K562 (cell line): Measurements from ENCODE around the gene ANXA2. TPM values are rescaled to one million over a fixed set of nuclear protein-coding genes. Genes with fewer than 3 reads are reported as not detected.

Experiments used
- ATAC-seq: fragments of 200-7000 bp; cut with Tn5 transposase; 3 replicates; pipeline ENCODE4 v1.9.1; 2020; ENCODE audit warnings: moderate library complexity
- BruUV-seq: library from RNA; stranded (reverse); fragments of 400-500 nt; replicated peaks from 2 replicates; lab custom pipeline; 2021; lab: Mats Ljungman, UMichigan
- CTCF ChIA-PET: fragments of 300-600 bp; formaldehyde crosslinking; extraction: SDS; loops from one replicate; lab custom pipeline; 2021; ENCODE audit warnings: low intra/inter-chr PET ratio; lab: Yijun Ruan, JAX
- POLR2A ChIA-PET: fragments of 300-600, 350-650 bp; sonication (Branson Sonifier 250); formaldehyde crosslinking; extraction: SDS; loops from one replicate; lab custom pipeline; 2021; ENCODE audit warnings: antibody characterized with exemption, inconsistent platforms; lab: Yijun Ruan, JAX
- DNase-seq, 4 experiments: peaks; one replicate each; pipeline versions ENCODE4 v3.0.0 to v3.0.0-alpha.2; 2011 to 2018; ENCODE audit warnings: low spot score in 3 of 4, mixed read lengths in 3 of 4; ENCODE audit errors: extremely low read depth in 1 of 4
- FAIRE-seq: peaks from 2 replicates; lab custom pipeline; 2011; peaks lifted over from hg19 to GRCh38; lab: Jason Lieb, UNC
- H2AFZ ChIP-seq: 2 replicates; pipeline ENCODE4 v1.6.0; 2011; ENCODE audit warnings: low read depth, low read length, control low read depth, inconsistent platforms
- H3K27ac ChIP-seq: fragments of 200-600 bp; 3 replicates; pipeline ENCODE4 v1.8.0; 2011; ENCODE audit warnings: low read depth, mild to moderate bottlenecking, control low read depth, inconsistent platforms, low read length, moderate library complexity, mixed read lengths; ENCODE audit errors: extremely low read depth
- H3K27me3 ChIP-seq, 2 experiments: fragments of 300-600 bp in 1 of 2; 2 replicates in 1 of 2; 3 replicates in 1 of 2; pipeline versions ENCODE4 v1.6.0 to v1.8.0; 2011; ENCODE audit warnings: inconsistent platforms in 2 of 2, low read length in 2 of 2, mild to moderate bottlenecking in 1 of 2, mixed read lengths in 1 of 2, moderate library complexity in 1 of 2; ENCODE audit not compliant: control insufficient read depth in 2 of 2, insufficient read depth in 2 of 2
- H3K36me3 ChIP-seq: fragments of 300-600 bp; 3 replicates; pipeline ENCODE4 v1.8.0; 2011; ENCODE audit warnings: mild to moderate bottlenecking, low read length, inconsistent platforms; ENCODE audit not compliant: control insufficient read depth, insufficient read depth
- H3K4me1 ChIP-seq, 2 experiments: fragments of 200-600 bp in 1 of 2; replicated peaks in 1 of 2; 2 replicates in 1 of 2; 3 replicates in 1 of 2; pipeline versions ENCODE4 v1.5.1 to v1.8.0; 2011; ENCODE audit warnings: inconsistent platforms in 2 of 2, low read length in 2 of 2, mild to moderate bottlenecking in 1 of 2, mixed read lengths in 1 of 2, moderate library complexity in 1 of 2; ENCODE audit not compliant: control insufficient read depth in 2 of 2, insufficient read depth in 2 of 2
- H3K4me2 ChIP-seq: 2 replicates; pipeline ENCODE4 v1.6.1; 2011; ENCODE audit warnings: low read length, control low read depth, inconsistent platforms, mixed read lengths; ENCODE audit not compliant: insufficient read depth
- H3K4me3 ChIP-seq: fragments of 200-600 bp; sonication (generic), shearing (Covaris generic); 2 replicates; pipeline ENCODE4 v1.5.1; 2016; ENCODE audit warnings: control low read depth, inconsistent platforms
- H3K79me2 ChIP-seq: fragments of 200-600 bp; 3 replicates; pipeline ENCODE4 v1.8.0; 2011; ENCODE audit warnings: low read length, inconsistent platforms; ENCODE audit not compliant: control insufficient read depth, insufficient read depth
- H3K9ac ChIP-seq, 2 experiments: 2 replicates each; pipeline versions ENCODE4 v1.6.0 to v1.6.1; 2011; ENCODE audit warnings: low read depth in 2 of 2, low read length in 2 of 2, control low read depth in 1 of 2, inconsistent platforms in 1 of 2, mild to moderate bottlenecking in 1 of 2, mixed read lengths in 1 of 2; ENCODE audit not compliant: insufficient read depth in 1 of 2
- H3K9me1 ChIP-seq: one replicate; pipeline ENCODE4 v1.6.0; 2011; ENCODE audit warnings: inconsistent platforms, mild to moderate bottlenecking, low read length, moderate library complexity; ENCODE audit not compliant: control insufficient read depth, insufficient read depth
- H3K9me3 ChIP-seq: replicated peaks from 2 replicates; pipeline ENCODE4 v1.5.1; 2011; ENCODE audit warnings: low read depth, low read length, inconsistent platforms; ENCODE audit not compliant: control insufficient read depth, insufficient read depth
- H4K20me1 ChIP-seq: replicated peaks from 2 replicates; pipeline ENCODE4 v1.6.1; 2011; ENCODE audit warnings: low read length, inconsistent platforms, mixed read lengths; ENCODE audit not compliant: control insufficient read depth, insufficient read depth
- ARID2 ChIP-seq: fragments of 450-650 bp; IDR thresholded peaks from 2 replicates; pipeline ENCODE4 v1.6.1; 2017; ENCODE audit warnings: antibody characterized with exemption, mild to moderate bottlenecking
- CEBPG ChIP-seq, 3 experiments: fragments of 200-800 bp in 1 of 3; sonication (Bioruptor generic) in 1 of 3; sonication (generic) in 1 of 3; formaldehyde crosslinking in 1 of 3; IDR thresholded peaks in 2 of 3; conservative IDR thresholded peaks in 1 of 3; 2 replicates each; pipeline versions ENCODE4 v1.6.1 to v1.8.0; 2016 to 2022; ENCODE audit warnings: missing compliant biosample characterization in 2 of 3, missing genetic modification characterization in 2 of 3, mild to moderate bottlenecking in 1 of 3, missing genetic modification reagents in 1 of 3
- HMGN3 ChIP-seq: IDR thresholded peaks from 2 replicates; pipeline ENCODE4 v1.6.1; 2011; ENCODE audit warnings: borderline replicate concordance, low read depth, mild to moderate bottlenecking, mixed read lengths, low read length; ENCODE audit not compliant: insufficient read length; ENCODE audit errors: extremely low read depth
- JUNB ChIP-seq: fragments of 450-650 bp; formaldehyde crosslinking; conservative IDR thresholded peaks from 2 replicates; pipeline ENCODE4 v1.4.0; 2020; ENCODE audit warnings: mild to moderate bottlenecking
- KDM4B ChIP-seq, 2 experiments: fragments of 450-650 bp in 1 of 2; sonication (generic) in 1 of 2; IDR thresholded peaks; 2 replicates each; pipeline ENCODE4 v1.6.1; 2016 to 2017; ENCODE audit warnings: borderline replicate concordance in 2 of 2, antibody characterized with exemption in 1 of 2, low read depth in 1 of 2, mild to moderate bottlenecking in 1 of 2
- NFIX ChIP-seq: fragments of 250-450 bp; sonication (Bioruptor Pico); IDR thresholded peaks from 2 replicates; pipeline ENCODE4 v1.4.0; 2020; ENCODE audit warnings: low read depth, mild to moderate bottlenecking, moderate library complexity
- ZNF41 ChIP-seq: fragments of 250-450 bp; sonication (Bioruptor Pico); conservative IDR thresholded peaks from 2 replicates; pipeline ENCODE4 v1.4.0; 2020; ENCODE audit warnings: mild to moderate bottlenecking
- WGBS: fragments of 100-300 bp; shearing (Covaris generic); methylation state at CpG from one replicate; pipeline ENCODE4 v1.1.6; 2016; ENCODE audit warnings: low coverage, mixed read lengths; ENCODE audit not compliant: insufficient coverage; ENCODE audit errors: missing lambda C conversion rate; 5-methylcytosine and 5-hydroxymethylcytosine counted together
- in situ Hi-C: fragments of 300-500 bp; cut with MboI; formaldehyde crosslinking; loops from 4 replicates; pipeline ENCODE4 v1.15.0; 2018; ENCODE audit warnings: inconsistent platforms, mixed read lengths
- intact Hi-C: fragments of 100-400 bp; cut with micrococcal nuclease; formaldehyde crosslinking; loops from 2 replicates; pipeline ENCODE4 v1.14.2; 2022
- polyA plus RNA-seq, 8 experiments: library from polyadenylated mRNA; depleted of rRNA in 4 of 8; stranded (reverse) in 5 of 8; unstranded in 3 of 8; fragments of >200 nt; fragmentation: Nextera tagmentation in 2 of 8; fragmentation: Illumina TruSeq in 1 of 8; extraction: Ambion mirVana in 2 of 8; extraction: Trizol in 1 of 8; gene quantifications; 2 replicates each; pipeline versions ENCODE4 v1.2.1 to v1.2.3, GENCODE V29; 2011 to 2014; ENCODE audit warnings: inconsistent platforms in 1 of 8, missing spikeins in 1 of 8
- total RNA-seq, 7 experiments: library from RNA; depleted of rRNA in 6 of 7; stranded (reverse); fragments of >200 nt in 6 of 7; fragmentation: Illumina TruSeq in 2 of 7; extraction: Trizol in 2 of 7; gene quantifications; 2 replicates each; pipeline versions ENCODE4 v1.2.1 to v1.2.3, GENCODE V29; 2011 to 2021; ENCODE audit warnings: low replicate concordance in 1 of 7
- TF ChIP-seq, protein P1 (sequence below): sonication (generic); formaldehyde crosslinking; IDR thresholded peaks from 2 replicates; pipeline ENCODE4 v1.4.0; 2020; ENCODE audit warnings: mild to moderate bottlenecking, missing genetic modification reagents
- TF ChIP-seq, protein P2 (sequence below): IDR thresholded peaks from 2 replicates; pipeline ENCODE4 v1.6.1; 2012; ENCODE audit warnings: low read depth, low read length, improper control_type of control experiment, borderline replicate concordance
- TF ChIP-seq, protein P3 (sequence below): fragments of 450-650 bp; IDR thresholded peaks from 2 replicates; pipeline ENCODE4 v1.6.1; 2018; ENCODE audit not compliant: partially characterized antibody

The ANXA2 gene
- total and polyA plus RNA-seq, 9 of the 15 experiments (the other 6 are each of a cell fraction or from before 2014, with no cell fraction given): 301 to 1,102 (median 452) TPM

DNA sequence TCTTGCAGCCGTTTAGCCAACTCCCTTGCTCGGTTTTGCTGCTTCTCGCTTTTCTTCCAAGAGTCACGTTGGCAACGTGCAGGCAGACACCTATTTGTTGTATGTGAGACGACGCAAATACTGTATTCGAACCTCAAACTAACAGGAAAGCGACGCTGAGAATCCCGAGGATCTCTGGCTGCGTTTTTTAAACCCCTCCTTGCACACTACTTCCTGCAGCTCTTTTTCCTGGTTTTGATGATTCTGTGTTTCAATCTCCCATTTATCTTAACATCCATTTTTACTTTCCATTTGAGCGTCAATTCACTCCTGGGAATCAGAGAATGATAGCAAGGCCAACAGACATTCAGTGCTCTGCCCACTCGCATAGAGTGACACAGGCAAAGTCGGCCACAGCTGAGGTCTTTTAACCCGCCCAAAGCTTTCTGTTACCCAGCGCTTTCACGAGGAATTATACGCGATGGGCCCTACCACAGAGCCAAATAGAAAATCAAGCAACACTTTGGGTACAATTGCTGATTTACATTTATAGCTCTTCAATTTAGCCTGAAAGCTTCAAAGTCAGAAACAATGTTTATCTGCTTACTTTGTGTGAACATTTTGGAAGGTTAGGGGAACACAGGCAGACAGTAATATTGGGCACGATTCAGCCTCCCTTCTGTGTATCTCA lies 1.6 kb upstream of the ANXA2 start:
- peaks cover 34% of the 10 kb centered on the region for H3K79me2 ChIP-seq
- in situ Hi-C loops (no loop called here), intact Hi-C loops (no loop called here)
- CTCF ChIA-PET: no interaction called here
- 28% methylated on average over 20 of the region's 21 CpGs for WGBS
- POLR2A ChIA-PET: interaction anchor here (1.0 to 1.7 kb wide), 5 partner anchors 10 to 294 kb away, joined by 3 to 4 read pairs (median 4); no protein-coding TSS in a partner anchor
- DNase-seq: no peak
- H3K4me2 ChIP-seq: peak overlapping the region; percentile 76
- no peak for ATAC-seq
- peak overlapping the region; percentile 96 for H3K27ac ChIP-seq
- peaks cover 24% of the 10 kb centered on the region; the same call in 2 of the 3 replicates for H3K36me3 ChIP-seq
- H3K9me1 ChIP-seq: no peaks in the 10 kb centered on the region
- H3K4me1 ChIP-seq: peaks cover 22 to 25% of the 10 kb centered on the region in 2 experiments; a peak in 4 of 5 replicates
- peak overlapping the region; percentile 99 for H2AFZ ChIP-seq
- H3K4me3 ChIP-seq: no peak overlapping the region
- H3K27me3 ChIP-seq: no peaks in the 10 kb centered on the region
- peaks cover 27% of the 10 kb centered on the region for H4K20me1 ChIP-seq
- peak overlapping the region; percentile 84 to 89; a peak in 3 of 4 replicates for H3K9ac ChIP-seq
- BruUV-seq: no TSS peak
- no peaks in the 10 kb centered on the region for H3K9me3 ChIP-seq
- peak; percentile 23 for FAIRE-seq
- TF ChIP-seq CEBPG (CRISPR knock-in tag; IDR thresholded peaks at IDR 0.05): no peak
- TF ChIP-seq CEBPG (tag; conservative IDR thresholded peaks at IDR 0.05 in 1 of 2, IDR thresholded peaks at IDR 0.05 in 1 of 2): 0 out of 4 replicates have a peak, but pooled peaks of 1 of the 2 experiments have one; percentile 14
- no peak for TF ChIP-seq ARID2
- TF ChIP-seq KDM4B (IDR thresholded peaks at IDR 0.05; ENCODE audit: borderline replicate concordance in 2 of 2, low read depth in 1 of 2): no peak
- no peak for TF ChIP-seq HMGN3
- TF ChIP-seq NFIX: no peak
- TF ChIP-seq, protein P1, sequence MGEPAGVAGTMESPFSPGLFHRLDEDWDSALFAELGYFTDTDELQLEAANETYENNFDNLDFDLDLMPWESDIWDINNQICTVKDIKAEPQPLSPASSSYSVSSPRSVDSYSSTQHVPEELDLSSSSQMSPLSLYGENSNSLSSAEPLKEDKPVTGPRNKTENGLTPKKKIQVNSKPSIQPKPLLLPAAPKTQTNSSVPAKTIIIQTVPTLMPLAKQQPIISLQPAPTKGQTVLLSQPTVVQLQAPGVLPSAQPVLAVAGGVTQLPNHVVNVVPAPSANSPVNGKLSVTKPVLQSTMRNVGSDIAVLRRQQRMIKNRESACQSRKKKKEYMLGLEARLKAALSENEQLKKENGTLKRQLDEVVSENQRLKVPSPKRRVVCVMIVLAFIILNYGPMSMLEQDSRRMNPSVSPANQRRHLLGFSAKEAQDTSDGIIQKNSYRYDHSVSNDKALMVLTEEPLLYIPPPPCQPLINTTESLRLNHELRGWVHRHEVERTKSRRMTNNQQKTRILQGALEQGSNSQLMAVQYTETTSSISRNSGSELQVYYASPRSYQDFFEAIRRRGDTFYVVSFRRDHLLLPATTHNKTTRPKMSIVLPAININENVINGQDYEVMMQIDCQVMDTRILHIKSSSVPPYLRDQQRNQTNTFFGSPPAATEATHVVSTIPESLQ (CRISPR knock-in tag): no peak
- no peak for TF ChIP-seq JUNB
- no peak for TF ChIP-seq ZNF41 (CRISPR knock-in tag)
- TF ChIP-seq, protein P2, sequence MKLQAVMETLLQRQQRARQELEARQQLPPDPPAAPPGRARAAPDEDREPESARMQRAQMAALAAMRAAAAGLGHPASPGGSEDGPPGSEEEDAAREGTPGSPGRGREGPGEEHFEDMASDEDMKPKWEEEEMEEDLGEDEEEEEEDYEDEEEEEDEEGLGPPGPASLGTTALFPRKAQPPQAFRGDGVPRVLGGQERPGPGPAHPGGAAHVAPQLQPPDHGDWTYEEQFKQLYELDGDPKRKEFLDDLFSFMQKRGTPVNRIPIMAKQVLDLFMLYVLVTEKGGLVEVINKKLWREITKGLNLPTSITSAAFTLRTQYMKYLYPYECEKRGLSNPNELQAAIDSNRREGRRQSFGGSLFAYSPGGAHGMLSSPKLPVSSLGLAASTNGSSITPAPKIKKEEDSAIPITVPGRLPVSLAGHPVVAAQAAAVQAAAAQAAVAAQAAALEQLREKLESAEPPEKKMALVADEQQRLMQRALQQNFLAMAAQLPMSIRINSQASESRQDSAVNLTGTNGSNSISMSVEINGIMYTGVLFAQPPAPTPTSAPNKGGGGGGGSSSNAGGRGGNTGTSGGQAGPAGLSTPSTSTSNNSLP: no peak
- TF ChIP-seq, protein P3, sequence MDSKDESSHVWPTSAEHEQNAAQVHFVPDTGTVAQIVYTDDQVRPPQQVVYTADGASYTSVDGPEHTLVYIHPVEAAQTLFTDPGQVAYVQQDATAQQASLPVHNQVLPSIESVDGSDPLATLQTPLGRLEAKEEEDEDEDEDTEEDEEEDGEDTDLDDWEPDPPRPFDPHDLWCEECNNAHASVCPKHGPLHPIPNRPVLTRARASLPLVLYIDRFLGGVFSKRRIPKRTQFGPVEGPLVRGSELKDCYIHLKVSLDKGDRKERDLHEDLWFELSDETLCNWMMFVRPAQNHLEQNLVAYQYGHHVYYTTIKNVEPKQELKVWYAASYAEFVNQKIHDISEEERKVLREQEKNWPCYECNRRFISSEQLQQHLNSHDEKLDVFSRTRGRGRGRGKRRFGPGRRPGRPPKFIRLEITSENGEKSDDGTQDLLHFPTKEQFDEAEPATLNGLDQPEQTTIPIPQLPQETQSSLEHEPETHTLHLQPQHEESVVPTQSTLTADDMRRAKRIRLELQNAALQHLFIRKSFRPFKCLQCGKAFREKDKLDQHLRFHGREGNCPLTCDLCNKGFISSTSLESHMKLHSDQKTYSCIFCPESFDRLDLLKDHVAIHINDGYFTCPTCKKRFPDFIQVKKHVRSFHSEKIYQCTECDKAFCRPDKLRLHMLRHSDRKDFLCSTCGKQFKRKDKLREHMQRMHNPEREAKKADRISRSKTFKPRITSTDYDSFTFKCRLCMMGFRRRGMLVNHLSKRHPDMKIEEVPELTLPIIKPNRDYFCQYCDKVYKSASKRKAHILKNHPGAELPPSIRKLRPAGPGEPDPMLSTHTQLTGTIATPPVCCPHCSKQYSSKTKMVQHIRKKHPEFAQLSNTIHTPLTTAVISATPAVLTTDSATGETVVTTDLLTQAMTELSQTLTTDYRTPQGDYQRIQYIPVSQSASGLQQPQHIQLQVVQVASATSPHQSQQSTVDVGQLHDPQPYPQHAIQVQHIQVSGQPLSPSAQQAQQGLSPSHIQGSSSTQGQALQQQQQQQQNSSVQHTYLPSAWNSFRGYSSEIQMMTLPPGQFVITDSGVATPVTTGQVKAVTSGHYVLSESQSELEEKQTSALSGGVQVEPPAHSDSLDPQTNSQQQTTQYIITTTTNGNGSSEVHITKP: peak; percentile 23
